Activated naive CD8-positive, alpha-beta T cell (primary cell): ENCODE results near the gene ANO9.
"Not testable (repeated sequence)": the region's sequence is repeated elsewhere in the genome, so short reads cannot be mapped to it uniquely, and the experiment has no call there.

Experiments
- H3K27ac Mint-ChIP-seq: one replicate; pipeline ENCODE4 v1.8.0; 2021; ENCODE audit warnings: mixed read lengths
- H3K27me3 Mint-ChIP-seq: one replicate; pipeline ENCODE4 v1.8.0; 2021; ENCODE audit warnings: mixed read lengths
- H3K36me3 Mint-ChIP-seq: one replicate; pipeline ENCODE4 v1.8.0; 2021; ENCODE audit warnings: mixed read lengths
- H3K4me1 Mint-ChIP-seq: one replicate; pipeline ENCODE4 v1.8.0; 2021; ENCODE audit warnings: low read depth, mixed read lengths
- H3K4me3 Mint-ChIP-seq: one replicate; pipeline ENCODE4 v1.8.0; 2021; ENCODE audit warnings: mild to moderate bottlenecking, mixed read lengths
- H3K9me3 Mint-ChIP-seq: one replicate; pipeline ENCODE4 v1.8.0; 2021; ENCODE audit warnings: low read depth, mixed read lengths

Gene ANO9

GRCh38 chr11:410711-411110, 31.1 kb downstream of the ANO9 start:
- H3K36me3 Mint-ChIP-seq, H3K27me3 Mint-ChIP-seq, H3K27ac Mint-ChIP-seq, H3K9me3 Mint-ChIP-seq, H3K4me3 Mint-ChIP-seq: not testable (repeated sequence)
- H3K4me1 Mint-ChIP-seq: peaks cover 24% of the 10 kb centered on the region

GRCh38 chr11:409600-410483, 32.0 kb downstream of the ANO9 start:
- H3K36me3 Mint-ChIP-seq: no peaks in the 10 kb centered on the region
- H3K27me3 Mint-ChIP-seq: no peaks in the 10 kb centered on the region
- H3K27ac Mint-ChIP-seq: no peak overlapping the region
- H3K9me3 Mint-ChIP-seq: no peaks in the 10 kb centered on the region
- H3K4me1 Mint-ChIP-seq: peaks cover 18% of the 10 kb centered on the region
- H3K4me3 Mint-ChIP-seq: no peak overlapping the region

GRCh38 chr11:409008-409599, 32.7 kb downstream of the ANO9 start:
- Mint-ChIP-seq H3K27ac (no peak overlapping the region), H3K4me3 (no peak overlapping the region), H3K36me3 (no peaks in the 10 kb centered on the region), H3K9me3 (no peaks in the 10 kb centered on the region), H3K4me1 (peaks cover 11% of the 10 kb centered on the region), H3K27me3 (no peaks in the 10 kb centered on the region)

GRCh38 chr11:408154-409007, 33.4 kb downstream of the ANO9 start:
- H3K4me3 Mint-ChIP-seq: no peak overlapping the region
- peaks cover 10% of the 10 kb centered on the region for H3K4me1 Mint-ChIP-seq

GRCh38 chr11:407651-408123, 34.1 kb downstream of the ANO9 start:
- H3K27ac Mint-ChIP-seq: no peak overlapping the region

More at GRCh38 chr11:408154-409007, 33.4 kb downstream of the ANO9 start:
- Mint-ChIP-seq H3K9me3 (no peaks in the 10 kb centered on the region), H3K27ac (no peak overlapping the region), H3K36me3 (no peaks in the 10 kb centered on the region), H3K27me3 (no peaks in the 10 kb centered on the region)

GRCh38 chr11:406796-407650, 34.8 kb downstream of the ANO9 start:
- H3K9me3 Mint-ChIP-seq: no peaks in the 10 kb centered on the region
- H3K27me3 Mint-ChIP-seq: no peaks in the 10 kb centered on the region
- no peak overlapping the region for H3K4me3 Mint-ChIP-seq
- no peaks in the 10 kb centered on the region for H3K36me3 Mint-ChIP-seq
- no peak overlapping the region for H3K27ac Mint-ChIP-seq
- peaks cover 3% of the 10 kb centered on the region for H3K4me1 Mint-ChIP-seq

More at GRCh38 chr11:407651-408123, 34.1 kb downstream of the ANO9 start:
- peaks cover 4% of the 10 kb centered on the region for H3K4me1 Mint-ChIP-seq
- H3K4me3 Mint-ChIP-seq: no peak overlapping the region
- no peaks in the 10 kb centered on the region for H3K36me3 Mint-ChIP-seq
- H3K9me3 Mint-ChIP-seq: no peaks in the 10 kb centered on the region
- no peaks in the 10 kb centered on the region for H3K27me3 Mint-ChIP-seq

- Mint-ChIP-seq H3K36me3 (no peaks in the 10 kb centered on the region), H3K9me3 (no peaks in the 10 kb centered on the region), H3K4me3 (no peak overlapping the region), H3K27me3 (no peaks in the 10 kb centered on the region), H3K27ac (no peak overlapping the region), H3K4me1 (peaks cover 3% of the 10 kb centered on the region)
Observed at GRCh38 chr11:405954-406795, 35.6 kb downstream of the ANO9 start.

GRCh38 chr11:405323-405953, 36.4 kb downstream of the ANO9 start:
- Mint-ChIP-seq H3K27me3 (no peaks in the 10 kb centered on the region), H3K27ac (no peak overlapping the region), H3K36me3 (no peaks in the 10 kb centered on the region), H3K4me3 (no peak overlapping the region), H3K9me3 (no peaks in the 10 kb centered on the region), H3K4me1 (peaks cover 3% of the 10 kb centered on the region)

- Mint-ChIP-seq H3K27me3 (no peaks in the 10 kb centered on the region), H3K27ac (no peak overlapping the region), H3K4me3 (no peak overlapping the region), H3K9me3 (no peaks in the 10 kb centered on the region), H3K36me3 (no peaks in the 10 kb centered on the region), H3K4me1 (peaks cover 3% of the 10 kb centered on the region)
Observed at GRCh38 chr11:404551-405264, 37.1 kb downstream of the ANO9 start.

- no peaks in the 10 kb centered on the region for H3K27me3 Mint-ChIP-seq
- peaks cover 3% of the 10 kb centered on the region for H3K4me1 Mint-ChIP-seq
- no peaks in the 10 kb centered on the region for H3K9me3 Mint-ChIP-seq
- no peaks in the 10 kb centered on the region for H3K36me3 Mint-ChIP-seq
- no peak overlapping the region for H3K27ac Mint-ChIP-seq
- no peak overlapping the region for H3K4me3 Mint-ChIP-seq
Observed at GRCh38 chr11:403761-404431, 37.9 kb downstream of the ANO9 start.

GRCh38 chr11:403021-403760, 38.6 kb downstream of the ANO9 start:
- H3K36me3 Mint-ChIP-seq: no peaks in the 10 kb centered on the region
- H3K27ac Mint-ChIP-seq: no peak overlapping the region
- no peaks in the 10 kb centered on the region for H3K27me3 Mint-ChIP-seq
- H3K9me3 Mint-ChIP-seq: no peaks in the 10 kb centered on the region
- H3K4me1 Mint-ChIP-seq: peaks cover 2% of the 10 kb centered on the region
- H3K4me3 Mint-ChIP-seq: no peak overlapping the region

GRCh38 chr11:401196-401595, 40.6 kb downstream of the ANO9 start:
- H3K36me3 Mint-ChIP-seq, H3K4me1 Mint-ChIP-seq, H3K9me3 Mint-ChIP-seq, H3K4me3 Mint-ChIP-seq, H3K27ac Mint-ChIP-seq, H3K27me3 Mint-ChIP-seq: not testable (repeated sequence)
